CD14-positive monocyte (primary cell): ENCODE results near the gene SS18L1. TPM values are rescaled to one million over a fixed set of nuclear protein-coding genes. Genes with fewer than 3 reads are reported as not detected.

Experiments used
- DNase-seq, 3 donors: peaks; one replicate each; pipeline ENCODE4 v3.0.0-alpha.2; 2011 to 2022
- H2AFZ ChIP-seq: 2 replicates; pipeline ENCODE4 v1.6.0; 2012; ENCODE audit warnings: mild to moderate bottlenecking, low read depth, low read length, inconsistent platforms; ENCODE audit not compliant: insufficient read depth, poor library complexity, severe bottlenecking
- H3K27ac ChIP-seq, 2 donors: 1 replicate in 1 of 2; 2 replicates in 1 of 2; pipeline ENCODE4 v1.5.1; 2012 to 2013; ENCODE audit warnings: low read length in 2 of 2, control low read depth in 1 of 2, inconsistent platforms in 1 of 2, low read depth in 1 of 2, mild to moderate bottlenecking in 1 of 2
- H3K27me3 ChIP-seq, 2 donors: one replicate each; pipeline versions ENCODE4 v1.6.0 to v1.6.1; 2011 to 2013; ENCODE audit warnings: low read length in 2 of 2; ENCODE audit not compliant: control insufficient read depth in 2 of 2, insufficient read depth in 2 of 2
- H3K36me3 ChIP-seq, 2 donors: replicated peaks in 1 of 2; 1 replicate in 1 of 2; 2 replicates in 1 of 2; pipeline versions ENCODE4 v1.5.1 to v1.6.1; 2012 to 2013; ENCODE audit warnings: low read length in 2 of 2, control low read depth in 1 of 2, inconsistent platforms in 1 of 2, mild to moderate bottlenecking in 1 of 2; ENCODE audit not compliant: insufficient read depth in 2 of 2, control insufficient read depth in 1 of 2
- H3K4me1 ChIP-seq, 2 donors: 1 replicate in 1 of 2; 2 replicates in 1 of 2; pipeline versions ENCODE4 v1.5.1 to v1.6.1; 2012 to 2013; ENCODE audit warnings: low read length in 2 of 2, control low read depth in 1 of 2, inconsistent platforms in 1 of 2, mild to moderate bottlenecking in 1 of 2, moderate library complexity in 1 of 2; ENCODE audit not compliant: insufficient read depth in 2 of 2, control insufficient read depth in 1 of 2
- H3K4me2 ChIP-seq: replicated peaks from 2 replicates; pipeline ENCODE3; 2012; ENCODE audit warnings: low read length, moderate library complexity, mild to moderate bottlenecking; ENCODE audit not compliant: poor library complexity, severe bottlenecking; ENCODE audit errors: extremely low read depth
- H3K4me3 ChIP-seq, 3 experiments: fragments of 200-600 bp in 1 of 3; sonication (generic) in 1 of 3; replicated peaks in 1 of 3; 1 replicate in 2 of 3; 2 replicates in 1 of 3; pipeline ENCODE4 v1.5.1; 2011 to 2013; ENCODE audit warnings: low read length in 3 of 3, mild to moderate bottlenecking in 3 of 3, control low read depth in 2 of 3, low read depth in 2 of 3, inconsistent platforms in 1 of 3, moderate library complexity in 1 of 3
- H3K79me2 ChIP-seq: 2 replicates; pipeline ENCODE4 v1.6.0; 2012; ENCODE audit warnings: mild to moderate bottlenecking, control low read depth, inconsistent platforms, low read length, moderate library complexity; ENCODE audit not compliant: insufficient read depth
- H3K9ac ChIP-seq: 2 replicates; pipeline ENCODE4 v1.6.0; 2017; ENCODE audit warnings: low read length, mild to moderate bottlenecking; ENCODE audit not compliant: insufficient read depth, poor library complexity, severe bottlenecking
- H3K9me3 ChIP-seq, 2 donors: replicated peaks in 1 of 2; 1 replicate in 1 of 2; 2 replicates in 1 of 2; pipeline versions ENCODE4 v1.5.1 to v1.6.1; 2012 to 2013; ENCODE audit warnings: low read length in 2 of 2, control low read depth in 1 of 2; ENCODE audit not compliant: control insufficient read depth in 1 of 2, insufficient read depth in 1 of 2
- H4K20me1 ChIP-seq: 2 replicates; pipeline ENCODE4 v1.6.0; 2012; ENCODE audit warnings: mild to moderate bottlenecking, low read length, control low read depth, moderate library complexity; ENCODE audit not compliant: insufficient read depth
- H3K27ac Mint-ChIP-seq, 7 donors: one replicate each; pipeline ENCODE4 v1.8.0; 2020; ENCODE audit warnings: mild to moderate bottlenecking in 7 of 7, mixed read lengths in 7 of 7, moderate library complexity in 6 of 7, inconsistent platforms in 2 of 7
- H3K27me3 Mint-ChIP-seq, 3 donors: one replicate each; pipeline ENCODE4 v1.8.0; 2021 to 2022; ENCODE audit warnings: low read depth in 3 of 3, mild to moderate bottlenecking in 3 of 3, mixed read lengths in 3 of 3, moderate library complexity in 3 of 3, inconsistent platforms in 1 of 3
- H3K36me3 Mint-ChIP-seq, 2 donors: one replicate each; pipeline ENCODE4 v1.8.0; 2020; ENCODE audit warnings: mixed read lengths in 2 of 2, inconsistent platforms in 1 of 2, mild to moderate bottlenecking in 1 of 2
- H3K4me1 Mint-ChIP-seq: one replicate; pipeline ENCODE4 v1.8.0; 2020; ENCODE audit warnings: mild to moderate bottlenecking, mixed read lengths
- H3K4me3 Mint-ChIP-seq, 2 donors: one replicate each; pipeline ENCODE4 v1.8.0; 2020; ENCODE audit warnings: mild to moderate bottlenecking in 2 of 2, mixed read lengths in 2 of 2, moderate library complexity in 1 of 2
- H3K9me3 Mint-ChIP-seq, 7 donors: one replicate each; pipeline ENCODE4 v1.8.0; 2020 to 2022; ENCODE audit warnings: mixed read lengths in 7 of 7, mild to moderate bottlenecking in 6 of 7, moderate library complexity in 6 of 7, inconsistent platforms in 2 of 7
- CTCF ChIP-seq: fragments of 200-600 bp; IDR thresholded peaks from one replicate; pipeline ENCODE4 v1.8.0; 2022; ENCODE audit warnings: antibody characterized with exemption, mild to moderate bottlenecking
- WGBS: methylation state at CpG from one replicate; pipeline ENCODE4 v1.1.5; 2013; ENCODE audit warnings: missing lambda C conversion rate; ENCODE audit not compliant: insufficient coverage; 5-methylcytosine and 5-hydroxymethylcytosine counted together
- intact Hi-C, 2 donors: fragments of 100-400 bp; cut with micrococcal nuclease; formaldehyde crosslinking; loops; one replicate each; pipeline versions ENCODE4 v1.15.0 to v1.15.1; 2023
- polyA plus RNA-seq, 3 donors: library from polyadenylated mRNA; depleted of rRNA in 1 of 3; unstranded in 2 of 3; stranded (reverse) in 1 of 3; fragments of 300-500 nt in 2 of 3; fragments of >200 nt in 1 of 3; fragmentation: Illumina TruSeq in 2 of 3; gene quantifications; 1 replicate in 2 of 3; 2 replicates in 1 of 3; pipeline ENCODE4 v1.2.3, GENCODE V29; 2012 to 2021

SS18L1 gene
- polyA plus RNA-seq, 3 donors, result 0.75 to 16.5 (median 1.1) TPM

- no peak overlapping the region for H3K9ac ChIP-seq
- no peak for DNase-seq
- Mint-ChIP-seq H3K9me3 (peaks cover 0 to 3% (median 0%) of the 10 kb centered on the region in 7 donors), H3K27ac (peak overlapping the region; percentile 78 to 96 (median 91)), H3K27me3 (no peaks in the 10 kb centered on the region), H3K36me3 (peaks cover 84 to 97% of the 10 kb centered on the region in 2 donors), H3K4me3 (peak overlapping the region in 1 of 2 donors; percentile 20), H3K4me1 (peaks cover 61% of the 10 kb centered on the region)
- no peak overlapping the region for H2AFZ ChIP-seq
- peak overlapping the region; percentile 62 for H3K4me2 ChIP-seq
- WGBS, result 74% methylated on average over 10 of the region's 12 CpGs
- H3K9me3 ChIP-seq, result no peaks in the 10 kb centered on the region
- peak overlapping the region; percentile 79 to 80 for H3K27ac ChIP-seq
- H3K4me1 ChIP-seq, result peaks cover 40 to 48% of the 10 kb centered on the region in 2 donors
- intact Hi-C loops, result no loop called here
- H3K36me3 ChIP-seq, result peaks cover 90 to 94% of the 10 kb centered on the region in 2 donors
- peaks cover 90% of the 10 kb centered on the region for H4K20me1 ChIP-seq
- peaks cover 36% of the 10 kb centered on the region for H3K79me2 ChIP-seq
- peak overlapping the region in 1 of 3 experiments; percentile 56 for H3K4me3 ChIP-seq
- no peak for TF ChIP-seq CTCF
- H3K27me3 ChIP-seq, result no peaks in the 10 kb centered on the region
These were observed 9.7 kb upstream of the SS18L1 start for GRCh38 chr20:62133864-62134263.

GRCh38 chr20:62134735-62135231, 8.8 kb upstream of the SS18L1 start:
- intact Hi-C loops, result no loop called here
- Mint-ChIP-seq H3K4me1 (peaks cover 58% of the 10 kb centered on the region), H3K4me3 (peak overlapping the region in 1 of 2 donors; percentile 21), H3K27ac (peak overlapping the region; percentile 78 to 95 (median 90)), H3K27me3 (no peaks in the 10 kb centered on the region), H3K9me3 (peaks cover 0 to 3% (median 0%) of the 10 kb centered on the region in 7 donors), H3K36me3 (peaks cover 84 to 97% of the 10 kb centered on the region in 2 donors)
- peak overlapping the region; percentile 55 for H3K4me2 ChIP-seq
- peak; percentile 59 to 65 (median 64) for DNase-seq
- WGBS, result 62% methylated on average over 7 of the region's 11 CpGs
- peaks cover 40 to 48% of the 10 kb centered on the region in 2 donors for H3K4me1 ChIP-seq
- H3K79me2 ChIP-seq, result peaks cover 42% of the 10 kb centered on the region
- H2AFZ ChIP-seq, result no peak overlapping the region
- no peaks in the 10 kb centered on the region for H3K27me3 ChIP-seq
- H3K9me3 ChIP-seq, result no peaks in the 10 kb centered on the region
- peak overlapping the region; percentile 79 to 80 for H3K27ac ChIP-seq
- no peak for TF ChIP-seq CTCF
- no peak overlapping the region for H3K9ac ChIP-seq
- peak overlapping the region in 1 of 3 experiments; percentile 23 for H3K4me3 ChIP-seq
- peaks cover 90 to 94% of the 10 kb centered on the region in 2 donors for H3K36me3 ChIP-seq
- H4K20me1 ChIP-seq, result peaks cover 91% of the 10 kb centered on the region
